ENCODE data around the gene ROBO2.

The ROBO2 gene

GRCh38 chr3:77414881-77415280 lies 375.0 kb downstream of the ROBO2 start:
- no peak for DNase-seq (ENCODE audit: low read depth)

- no peak for DNase-seq (ENCODE audit: low read depth)
These were observed 380.4 kb downstream of the ROBO2 start for GRCh38 chr3:77420336-77420735.

- DNase-seq (ENCODE audit: low read depth): no peak
These were observed 382.0 kb downstream of the ROBO2 start for GRCh38 chr3:77421916-77422315.

GRCh38 chr3:77426531-77426930 lies 386.6 kb downstream of the ROBO2 start:
- no peak for DNase-seq (ENCODE audit: low read depth)

GRCh38 chr3:77427528-77427927 lies 387.6 kb downstream of the ROBO2 start:
- DNase-seq (ENCODE audit: low read depth): no peak

GRCh38 chr3:77436908-77437307 lies 397.0 kb downstream of the ROBO2 start:
- no peak for DNase-seq (ENCODE audit: low read depth)

- DNase-seq (ENCODE audit: low read depth): no peak
These were observed 406.2 kb downstream of the ROBO2 start for GRCh38 chr3:77446084-77446483.

GRCh38 chr3:77446761-77447160 lies 406.9 kb downstream of the ROBO2 start:
- no peak for DNase-seq (ENCODE audit: low read depth)

GRCh38 chr3:77449459-77450350 lies 409.8 kb downstream of the ROBO2 start:
- DNase-seq (ENCODE audit: low read depth): no peak

- no peak for DNase-seq (ENCODE audit: low read depth)
These were observed 416.5 kb downstream of the ROBO2 start for GRCh38 chr3:77456431-77456830.

- no peak for DNase-seq (ENCODE audit: low read depth)
These were observed 417.0 kb downstream of the ROBO2 start for GRCh38 chr3:77456906-77457305.

GRCh38 chr3:77459926-77460325 lies 420.0 kb downstream of the ROBO2 start:
- no peak for DNase-seq (ENCODE audit: low read depth)

GRCh38 chr3:77460326-77460725 lies 420.4 kb downstream of the ROBO2 start:
- no peak for DNase-seq (ENCODE audit: low read depth)

GRCh38 chr3:77462951-77463350 lies 423.1 kb downstream of the ROBO2 start:
- DNase-seq (ENCODE audit: low read depth): no peak

GRCh38 chr3:77464111-77464688 lies 424.3 kb downstream of the ROBO2 start:
- no peak for DNase-seq (ENCODE audit: low read depth)

GRCh38 chr3:77466562-77467115 lies 426.7 kb downstream of the ROBO2 start:
- DNase-seq (ENCODE audit: low read depth): no peak

GRCh38 chr3:77467702-77468625 lies 428.1 kb downstream of the ROBO2 start:
- DNase-seq (ENCODE audit: low read depth): no peak

GRCh38 chr3:77468626-77469020 lies 428.7 kb downstream of the ROBO2 start:
- DNase-seq (ENCODE audit: low read depth): no peak

GRCh38 chr3:77475507-77475906 lies 435.6 kb downstream of the ROBO2 start:
- DNase-seq (ENCODE audit: low read depth): no peak

- no peak for DNase-seq (ENCODE audit: low read depth)
These were observed 439.1 kb downstream of the ROBO2 start for GRCh38 chr3:77479021-77479420.

- no peak for DNase-seq (ENCODE audit: low read depth)
These were observed 449.3 kb downstream of the ROBO2 start for GRCh38 chr3:77489216-77489615.

GRCh38 chr3:77491961-77492360 lies 452.1 kb downstream of the ROBO2 start:
- no peak for DNase-seq (ENCODE audit: low read depth)

Data from stimulated activated CD4-positive, alpha-beta T cell treated with anti-CD3 and anti-CD28 coated beads, Interleukin-2, amount 100 ng/mL, for 4 hours (primary cell).